ENCODE data around the gene PMEPA1. TPM values are rescaled to one million over a fixed set of nuclear protein-coding genes. Genes with fewer than 3 reads are reported as not detected.
A peak's percentile ranks its signal among the peaks of the same experiment; 100 is the strongest.

The PMEPA1 gene
- total RNA-seq, 4 donors from 2014 or later = 10.2 to 33.6 (median 18.3) TPM

- TF ChIP-seq CTCF (IDR thresholded peaks at IDR 0.05) (no peak), POLR2A (IDR thresholded peaks at IDR 0.05) (no peak), EP300 (IDR thresholded peaks at IDR 0.05) (no peak)
- Histone ChIP-seq H3K4me1 (peaks cover 0 to 7% (median 1%) of the 10 kb centered on the region in 4 donors), H3K4me3 (no peak overlapping the region), H3K36me3 (no peaks in the 10 kb centered on the region), H3K27me3 (no peaks in the 10 kb centered on the region), H3K27ac (no peak overlapping the region), H3K9me3 (peaks cover 0 to 10% (median 0%) of the 10 kb centered on the region in 4 donors)
- WGBS, 2 donors = 73 to 76% methylated on average over 3 of the region's 3 CpGs
- DNase-seq (ENCODE audit: low spot score in 2 of 2) = no peak
Observed at GRCh38 chr20:57754190-57754589, 44.4 kb upstream of the PMEPA1 start.

- Histone ChIP-seq H3K4me1 (peaks cover 0 to 13% (median 6%) of the 10 kb centered on the region in 4 donors), H3K9me3 (peaks cover 0 to 10% (median 0%) of the 10 kb centered on the region in 4 donors), H3K4me3 (no peak overlapping the region), H3K27me3 (no peaks in the 10 kb centered on the region), H3K36me3 (no peaks in the 10 kb centered on the region), H3K27ac (no peak overlapping the region)
- DNase-seq (ENCODE audit: low spot score in 2 of 2) = no peak
- WGBS, 2 donors = 73 to 84% methylated on average over 14 of the region's 14 CpGs
- TF ChIP-seq POLR2A (IDR thresholded peaks at IDR 0.05) (no peak), CTCF (IDR thresholded peaks at IDR 0.05) (no peak)
Observed at GRCh38 chr20:57753332-57754164, 43.7 kb upstream of the PMEPA1 start.

GRCh38 chr20:57751411-57751810, 41.6 kb upstream of the PMEPA1 start:
- Histone ChIP-seq H3K27me3 (no peaks in the 10 kb centered on the region), H3K4me3 (no peak overlapping the region), H3K27ac (no peak overlapping the region), H3K36me3 (no peaks in the 10 kb centered on the region), H3K4me1 (peaks cover 0 to 32% (median 10%) of the 10 kb centered on the region in 4 donors), H3K9me3 (peaks cover 0 to 5% (median 0%) of the 10 kb centered on the region in 4 donors)
- DNase-seq (ENCODE audit: low spot score in 2 of 2) = no peak
- no peak for TF ChIP-seq EP300 (IDR thresholded peaks at IDR 0.05)
- TF ChIP-seq POLR2A (IDR thresholded peaks at IDR 0.05) = no peak
- no peak for TF ChIP-seq CTCF (IDR thresholded peaks at IDR 0.05)
- 90 to 91% methylated on average over 4 to 5 of the region's 5 CpGs for WGBS, 2 donors

GRCh38 chr20:57749869-57750268, 40.1 kb upstream of the PMEPA1 start:
- peaks cover 0 to 32% (median 10%) of the 10 kb centered on the region in 4 donors for H3K4me1 ChIP-seq
- no peak overlapping the region for H3K4me3 ChIP-seq
- H3K36me3 ChIP-seq = no peaks in the 10 kb centered on the region
- H3K9me3 ChIP-seq = peaks cover 0 to 5% (median 0%) of the 10 kb centered on the region in 4 donors
- no peak for DNase-seq (ENCODE audit: low spot score in 2 of 2)
- TF ChIP-seq EP300 (IDR thresholded peaks at IDR 0.05) (no peak), CTCF (IDR thresholded peaks at IDR 0.05) (no peak), POLR2A (IDR thresholded peaks at IDR 0.05) (no peak)
- H3K27ac ChIP-seq = no peak overlapping the region
- 88 to 90% methylated on average over 7 of the region's 7 CpGs for WGBS, 2 donors
- H3K27me3 ChIP-seq = no peaks in the 10 kb centered on the region

- Histone ChIP-seq H3K36me3 (no peaks in the 10 kb centered on the region), H3K27ac (peak overlapping the region; percentile 23 to 58 (median 44)), H3K9me3 (peaks cover 0 to 5% (median 0%) of the 10 kb centered on the region in 4 donors), H3K4me1 (peaks cover 0 to 32% (median 10%) of the 10 kb centered on the region in 4 donors), H3K4me3 (peak overlapping the region; percentile 22 to 46 (median 40)), H3K27me3 (no peaks in the 10 kb centered on the region)
- TF ChIP-seq EP300 (IDR thresholded peaks at IDR 0.05) (no peak), POLR2A (IDR thresholded peaks at IDR 0.05) (no peak), CTCF (IDR thresholded peaks at IDR 0.05) (no peak)
- WGBS, 2 donors = 28% methylated on average over 13 of the region's 13 CpGs
- no peak for DNase-seq (ENCODE audit: low spot score in 2 of 2)
Observed at GRCh38 chr20:57749131-57749690, 39.4 kb upstream of the PMEPA1 start.
